Measurements from ENCODE around the gene CALCOCO1.

GRCh38 chr12:53706080-53706479, 21.2 kb downstream of the CALCOCO1 start:
- no peak for TF ChIP-seq CTCF (conservative IDR thresholded peaks at IDR 0.05; ENCODE audit: low read length)
- no peak for TF ChIP-seq EZH2phosphoT487 (IDR thresholded peaks at IDR 0.05; ENCODE audit: borderline replicate concordance)
